ENCODE measurements around the gene CYP3A4. TPM values are rescaled to one million over a fixed set of nuclear protein-coding genes. Genes with fewer than 3 reads are reported as not detected.
A peak's percentile ranks its signal among the peaks of the same experiment; 100 is the strongest.
"Not testable (repeated sequence)": the region's sequence is repeated elsewhere in the genome, so short reads cannot be mapped to it uniquely, and the experiment has no call there.

The CYP3A4 gene
- polyA plus RNA-seq, 4 donors: 10.4 to 310 (median 97.5) TPM

GRCh38 chr7:99730992-99731391 lies 53.0 kb downstream of the CYP3A4 start:
- DNase-seq (peak in 1 of 2 donors; percentile 34), FAIRE-seq (no peak)
- WGBS, 3 donors: 49 to 71% (median 68%) methylated on average over 3 of the region's 3 CpGs
- Histone ChIP-seq H3K4me3 (ENCODE audit: low read depth in 1 of 3, low read length in 3 of 3) (no peak overlapping the region), H3K27ac (ENCODE audit: low read depth in 1 of 3, low read length in 2 of 3) (peak overlapping the region in 1 of 3 donors; percentile 84), H3K27me3 (ENCODE audit: control insufficient read depth in 3 of 3, insufficient read depth in 3 of 3, low read length in 3 of 3) (no peaks in the 10 kb centered on the region), H3K9me3 (ENCODE audit: control insufficient read depth in 2 of 2, insufficient read depth in 1 of 2, low read depth in 1 of 2, low read length in 1 of 2) (no peaks in the 10 kb centered on the region), H3K36me3 (ENCODE audit: control insufficient read depth in 3 of 3, insufficient read depth in 2 of 3, low read depth in 1 of 3, low read length in 3 of 3) (no peaks in the 10 kb centered on the region), H3K4me1 (ENCODE audit: control insufficient read depth in 3 of 3, insufficient read depth in 2 of 3, low read depth in 1 of 3, low read length in 2 of 3) (peaks cover 0 to 37% (median 8%) of the 10 kb centered on the region in 3 donors)

GRCh38 chr7:99730238-99730810 lies 53.7 kb downstream of the CYP3A4 start:
- Histone ChIP-seq H3K4me3 (ENCODE audit: low read depth in 1 of 3, low read length in 3 of 3) (no peak overlapping the region), H3K36me3 (ENCODE audit: control insufficient read depth in 3 of 3, insufficient read depth in 2 of 3, low read depth in 1 of 3, low read length in 3 of 3) (no peaks in the 10 kb centered on the region), H3K9me3 (ENCODE audit: control insufficient read depth in 2 of 2, insufficient read depth in 1 of 2, low read depth in 1 of 2, low read length in 1 of 2) (no peaks in the 10 kb centered on the region), H3K27ac (ENCODE audit: low read depth in 1 of 3, low read length in 2 of 3) (peak overlapping the region in 1 of 3 donors; percentile 84), H3K4me1 (ENCODE audit: control insufficient read depth in 3 of 3, insufficient read depth in 2 of 3, low read depth in 1 of 3, low read length in 2 of 3) (peaks cover 0 to 32% (median 8%) of the 10 kb centered on the region in 3 donors), H3K27me3 (ENCODE audit: control insufficient read depth in 3 of 3, insufficient read depth in 3 of 3, low read length in 3 of 3) (no peaks in the 10 kb centered on the region)
- FAIRE-seq (no peak), DNase-seq (peak in 1 of 2 donors; percentile 55)
- 31 to 52% (median 45%) methylated on average over 1 of the region's 1 CpG for WGBS, 3 donors

- FAIRE-seq: no peak
- H3K27ac ChIP-seq (ENCODE audit: low read depth in 1 of 3, low read length in 2 of 3): peak overlapping the region in 1 of 3 donors; percentile 84
Measured at GRCh38 chr7:99729486-99730237, 54.3 kb downstream of the CYP3A4 start.

GRCh38 chr7:99728615-99729014 lies 55.4 kb downstream of the CYP3A4 start:
- peaks cover 0 to 29% (median 8%) of the 10 kb centered on the region in 3 donors for H3K4me1 ChIP-seq (ENCODE audit: control insufficient read depth in 3 of 3, insufficient read depth in 2 of 3, low read depth in 1 of 3, low read length in 2 of 3)
- DNase-seq (peak in 1 of 2 donors; percentile 33), FAIRE-seq (no peak)
- H3K9me3 ChIP-seq (ENCODE audit: control insufficient read depth in 2 of 2, insufficient read depth in 1 of 2, low read depth in 1 of 2, low read length in 1 of 2): no peaks in the 10 kb centered on the region
- H3K4me3 ChIP-seq (ENCODE audit: low read depth in 1 of 3, low read length in 3 of 3): no peak overlapping the region
- peak overlapping the region in 1 of 3 donors; percentile 84 for H3K27ac ChIP-seq (ENCODE audit: low read depth in 1 of 3, low read length in 2 of 3)
- no peaks in the 10 kb centered on the region for H3K27me3 ChIP-seq (ENCODE audit: control insufficient read depth in 3 of 3, insufficient read depth in 3 of 3, low read length in 3 of 3)
- H3K36me3 ChIP-seq (ENCODE audit: control insufficient read depth in 3 of 3, insufficient read depth in 2 of 3, low read depth in 1 of 3, low read length in 3 of 3): no peaks in the 10 kb centered on the region
- WGBS, 3 donors: 89 to 91% (median 91%) methylated on average over 2 of the region's 2 CpGs

More at GRCh38 chr7:99729486-99730237, 54.3 kb downstream of the CYP3A4 start:
- Histone ChIP-seq H3K4me1 (ENCODE audit: control insufficient read depth in 3 of 3, insufficient read depth in 2 of 3, low read depth in 1 of 3, low read length in 2 of 3) (peaks cover 0 to 29% (median 8%) of the 10 kb centered on the region in 3 donors), H3K27me3 (ENCODE audit: control insufficient read depth in 3 of 3, insufficient read depth in 3 of 3, low read length in 3 of 3) (no peaks in the 10 kb centered on the region), H3K9me3 (ENCODE audit: control insufficient read depth in 2 of 2, insufficient read depth in 1 of 2, low read depth in 1 of 2, low read length in 1 of 2) (no peaks in the 10 kb centered on the region), H3K36me3 (ENCODE audit: control insufficient read depth in 3 of 3, insufficient read depth in 2 of 3, low read depth in 1 of 3, low read length in 3 of 3) (no peaks in the 10 kb centered on the region), H3K4me3 (ENCODE audit: low read depth in 1 of 3, low read length in 3 of 3) (no peak overlapping the region)
- DNase-seq: peak; percentile 73 to 74
- 15 to 47% (median 31%) methylated on average over 5 of the region's 5 CpGs for WGBS, 3 donors

- DNase-seq; FAIRE-seq; H3K4me3 ChIP-seq (ENCODE audit: low read depth in 1 of 3, low read length in 3 of 3); H3K4me1 ChIP-seq (ENCODE audit: control insufficient read depth in 3 of 3, insufficient read depth in 2 of 3, low read depth in 1 of 3, low read length in 2 of 3); H3K9me3 ChIP-seq (ENCODE audit: control insufficient read depth in 2 of 2, insufficient read depth in 1 of 2, low read depth in 1 of 2, low read length in 1 of 2); H3K27ac ChIP-seq (ENCODE audit: low read depth in 1 of 3, low read length in 2 of 3); H3K36me3 ChIP-seq (ENCODE audit: control insufficient read depth in 3 of 3, insufficient read depth in 2 of 3, low read depth in 1 of 3, low read length in 3 of 3); H3K27me3 ChIP-seq (ENCODE audit: control insufficient read depth in 3 of 3, insufficient read depth in 3 of 3, low read length in 3 of 3): not testable (repeated sequence)
- 88 to 92% (median 90%) methylated on average over 6 of the region's 6 CpGs for WGBS, 3 donors
Measured at GRCh38 chr7:99723201-99723600, 60.8 kb downstream of the CYP3A4 start.

- FAIRE-seq (no peak), DNase-seq (no peak)
- Histone ChIP-seq H3K27ac (ENCODE audit: low read depth in 1 of 3, low read length in 2 of 3) (peak overlapping the region; percentile 32 to 79 (median 46)), H3K36me3 (ENCODE audit: control insufficient read depth in 3 of 3, insufficient read depth in 2 of 3, low read depth in 1 of 3, low read length in 3 of 3) (no peaks in the 10 kb centered on the region), H3K4me3 (ENCODE audit: low read depth in 1 of 3, low read length in 3 of 3) (no peak overlapping the region), H3K4me1 (ENCODE audit: control insufficient read depth in 3 of 3, insufficient read depth in 2 of 3, low read depth in 1 of 3, low read length in 2 of 3) (peaks cover 2 to 7% (median 3%) of the 10 kb centered on the region in 3 donors), H3K9me3 (ENCODE audit: control insufficient read depth in 2 of 2, insufficient read depth in 1 of 2, low read depth in 1 of 2, low read length in 1 of 2) (no peaks in the 10 kb centered on the region), H3K27me3 (ENCODE audit: control insufficient read depth in 3 of 3, insufficient read depth in 3 of 3, low read length in 3 of 3) (no peaks in the 10 kb centered on the region)
- WGBS, 3 donors: 65 to 83% (median 81%) methylated on average over 5 of the region's 5 CpGs
Measured at GRCh38 chr7:99720800-99721595, 63.0 kb downstream of the CYP3A4 start.

- H3K27ac ChIP-seq (ENCODE audit: low read depth in 1 of 3, low read length in 2 of 3): peak overlapping the region; percentile 32 to 79 (median 46)
Measured at GRCh38 chr7:99719996-99720769, 63.8 kb downstream of the CYP3A4 start.

More at GRCh38 chr7:99719996-99720769, 63.8 kb downstream of the CYP3A4 start:
- 8 to 39% (median 24%) methylated on average over 4 of the region's 4 CpGs for WGBS, 3 donors
- Histone ChIP-seq H3K9me3 (ENCODE audit: control insufficient read depth in 2 of 2, insufficient read depth in 1 of 2, low read depth in 1 of 2, low read length in 1 of 2) (no peaks in the 10 kb centered on the region), H3K4me1 (ENCODE audit: control insufficient read depth in 3 of 3, insufficient read depth in 2 of 3, low read depth in 1 of 3, low read length in 2 of 3) (peaks cover 2 to 7% (median 3%) of the 10 kb centered on the region in 3 donors), H3K4me3 (ENCODE audit: low read depth in 1 of 3, low read length in 3 of 3) (no peak overlapping the region), H3K36me3 (ENCODE audit: control insufficient read depth in 3 of 3, insufficient read depth in 2 of 3, low read depth in 1 of 3, low read length in 3 of 3) (no peaks in the 10 kb centered on the region), H3K27me3 (ENCODE audit: control insufficient read depth in 3 of 3, insufficient read depth in 3 of 3, low read length in 3 of 3) (no peaks in the 10 kb centered on the region)
- DNase-seq (peak; percentile 91 to 95), FAIRE-seq (no peak)
